Measurements from ENCODE around the gene SEMA3D.

GRCh38 chr7:85156661-85157208 lies 30.1 kb downstream of the SEMA3D start:
- TF ChIP-seq, protein P1, sequence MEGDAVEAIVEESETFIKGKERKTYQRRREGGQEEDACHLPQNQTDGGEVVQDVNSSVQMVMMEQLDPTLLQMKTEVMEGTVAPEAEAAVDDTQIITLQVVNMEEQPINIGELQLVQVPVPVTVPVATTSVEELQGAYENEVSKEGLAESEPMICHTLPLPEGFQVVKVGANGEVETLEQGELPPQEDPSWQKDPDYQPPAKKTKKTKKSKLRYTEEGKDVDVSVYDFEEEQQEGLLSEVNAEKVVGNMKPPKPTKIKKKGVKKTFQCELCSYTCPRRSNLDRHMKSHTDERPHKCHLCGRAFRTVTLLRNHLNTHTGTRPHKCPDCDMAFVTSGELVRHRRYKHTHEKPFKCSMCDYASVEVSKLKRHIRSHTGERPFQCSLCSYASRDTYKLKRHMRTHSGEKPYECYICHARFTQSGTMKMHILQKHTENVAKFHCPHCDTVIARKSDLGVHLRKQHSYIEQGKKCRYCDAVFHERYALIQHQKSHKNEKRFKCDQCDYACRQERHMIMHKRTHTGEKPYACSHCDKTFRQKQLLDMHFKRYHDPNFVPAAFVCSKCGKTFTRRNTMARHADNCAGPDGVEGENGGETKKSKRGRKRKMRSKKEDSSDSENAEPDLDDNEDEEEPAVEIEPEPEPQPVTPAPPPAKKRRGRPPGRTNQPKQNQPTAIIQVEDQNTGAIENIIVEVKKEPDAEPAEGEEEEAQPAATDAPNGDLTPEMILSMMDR (IDR thresholded peaks at IDR 0.05) = no peak
- no peak for TF ChIP-seq POLR2A (IDR thresholded peaks at IDR 0.05)

All from esophagus squamous epithelium (tissue), 4 donors.